BJ (cell line): Measurements from ENCODE around the gene VASP. TPM values are rescaled to one million over a fixed set of nuclear protein-coding genes. Genes with fewer than 3 reads are reported as not detected.

Experiments
- CTCF ChIA-PET: fragments of 350-600 bp; formaldehyde crosslinking; extraction: SDS; loops from one replicate; lab custom pipeline; 2021; ENCODE audit warnings: antibody characterized with exemption, inconsistent platforms; lab: Yijun Ruan, JAX
- POLR2A ChIA-PET: fragments of 300-600 bp; sonication (Branson Sonifier 250); formaldehyde crosslinking; extraction: SDS; loops from one replicate; lab custom pipeline; 2021; ENCODE audit warnings: antibody characterized with exemption; lab: Charles Lee
- DNase-seq: peaks from one replicate; pipeline ENCODE4 v3.0.0-alpha.2; 2011; ENCODE audit warnings: low read depth
- H3K27me3 ChIP-seq: 2 replicates; pipeline ENCODE4 v1.6.0; 2011; ENCODE audit warnings: low read length; ENCODE audit not compliant: control insufficient read depth, insufficient read depth
- H3K36me3 ChIP-seq: 2 replicates; pipeline ENCODE4 v1.5.1; 2011; ENCODE audit warnings: low read length; ENCODE audit not compliant: control insufficient read depth, insufficient read depth
- H3K4me3 ChIP-seq: 2 replicates; pipeline ENCODE4 v1.5.1; 2011; ENCODE audit warnings: low read depth, mild to moderate bottlenecking, control low read depth, low read length
- CTCF ChIP-seq: IDR thresholded peaks from 2 replicates; pipeline ENCODE4 v1.5.1; 2011; ENCODE audit warnings: low read depth, mild to moderate bottlenecking, control low read depth, inconsistent platforms, low read length, moderate library complexity; ENCODE audit not compliant: insufficient read depth
- polyA plus RNA-seq: library from polyadenylated mRNA; depleted of rRNA; stranded (reverse); fragments of >200 nt; gene quantifications from 2 replicates; pipeline ENCODE4 v1.2.3, GENCODE V29; 2011

VASP gene
- polyA plus RNA-seq, 1 experiment = 117 TPM

DNA sequence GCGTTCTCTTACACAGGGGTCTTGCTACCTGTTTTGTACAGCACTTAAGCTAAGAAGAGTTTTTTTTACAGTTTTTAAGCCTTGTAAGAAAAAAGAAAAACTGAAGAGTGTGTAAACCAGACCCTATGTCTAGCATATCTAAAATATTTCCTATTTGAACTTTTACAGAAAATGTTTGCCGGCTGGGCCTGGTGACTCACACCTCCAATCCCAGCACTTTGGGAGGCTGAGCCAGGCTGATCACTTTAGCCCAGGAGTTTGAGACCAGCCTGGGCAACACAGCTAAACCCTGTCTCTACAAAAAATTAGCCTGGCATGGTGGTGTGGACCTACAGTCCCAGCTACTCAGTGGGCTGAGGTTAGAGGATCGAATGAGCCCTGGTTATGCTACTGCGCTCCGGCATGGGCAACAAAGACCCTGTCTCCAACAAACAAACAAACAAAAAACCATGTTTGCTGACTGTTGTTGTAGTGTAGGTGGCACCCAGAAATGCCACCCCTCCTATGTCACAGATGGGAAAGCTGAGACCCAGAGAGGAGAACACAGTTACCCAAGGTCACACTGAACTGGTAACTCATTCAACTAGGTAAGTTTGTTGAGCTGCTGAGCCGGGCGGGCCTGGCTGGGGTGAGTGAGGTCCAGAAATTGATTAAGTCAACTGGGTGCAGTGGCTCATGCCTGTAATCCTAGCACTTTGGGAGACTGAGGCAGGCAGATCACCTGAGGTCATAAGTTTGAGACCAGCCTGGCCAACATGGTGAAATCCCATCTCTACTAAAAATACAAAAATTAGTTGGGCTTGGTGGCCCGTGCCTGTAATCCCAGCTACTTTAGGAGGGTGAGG is 1.9 kb upstream of the VASP start:
- H3K27me3 ChIP-seq = no peaks in the 10 kb centered on the region
- no peak for TF ChIP-seq CTCF
- DNase-seq = no peak
- no peaks in the 10 kb centered on the region for H3K36me3 ChIP-seq
- CTCF ChIA-PET = interaction anchor here (0.7 to 2.2 kb wide), 9 partner anchors 8 to 137 kb away, joined by 3 to 13 read pairs (median 4); partner anchors contain the start of genes PPM1N and RTN2
- POLR2A ChIA-PET = no interaction called here
- H3K4me3 ChIP-seq = no peak overlapping the region

- no peak for TF ChIP-seq CTCF
- Histone ChIP-seq H3K4me3 (peak overlapping the region; percentile 59; the same call in 1 of the 2 replicates), H3K36me3 (no peaks in the 10 kb centered on the region), H3K27me3 (no peaks in the 10 kb centered on the region)
- ChIA-PET CTCF (interaction anchor here (0.9 to 2.2 kb wide), 5 partner anchors 8 to 136 kb away, joined by 4 to 13 read pairs (median 5); partner anchors contain the start of genes PPM1N and RTN2), POLR2A (no interaction called here)
- DNase-seq = no peak
These were observed 1.4 kb upstream of the VASP start for GRCh38 chr19:45505996-45506245.

- Histone ChIP-seq H3K36me3 (no peaks in the 10 kb centered on the region), H3K4me3 (peak overlapping the region; percentile 59), H3K27me3 (no peaks in the 10 kb centered on the region)
- ChIA-PET CTCF (interaction anchor here (0.9 to 2.2 kb wide), 2 partner anchors 9 to 136 kb away, joined by 4 to 11 read pairs; partner anchors contain the start of genes PPM1N and RTN2), POLR2A (no interaction called here)
- peak; percentile 72 for TF ChIP-seq CTCF
- no peak for DNase-seq
These were observed 862 bp upstream of the VASP start for GRCh38 chr19:45506246-45506988.

DNA sequence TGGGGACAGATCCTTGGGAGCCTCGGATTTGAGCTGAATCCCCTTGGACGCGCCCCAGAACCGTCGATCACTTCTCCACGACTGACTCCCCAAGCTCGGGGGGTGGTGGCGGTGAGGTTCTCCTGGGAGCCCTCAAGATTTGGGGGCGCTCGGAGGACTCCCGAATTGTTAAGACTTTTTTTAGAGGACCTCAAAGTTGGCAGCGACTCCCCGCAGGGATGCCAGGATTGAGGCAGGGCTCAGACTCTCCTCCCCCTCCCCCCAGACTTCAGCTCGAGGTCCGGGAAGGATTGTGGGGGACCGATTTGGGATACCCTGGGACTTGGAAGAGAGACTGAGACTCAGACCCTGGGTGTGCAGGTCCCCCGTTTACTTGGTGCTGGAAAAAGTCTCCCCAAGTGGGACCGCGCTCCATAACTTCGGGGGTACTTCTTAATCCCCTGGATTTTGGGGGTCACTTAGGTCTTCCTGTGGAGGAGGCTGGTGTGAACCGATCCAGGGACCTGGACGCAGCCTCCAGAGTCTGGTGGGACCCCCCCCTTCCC is 665 bp downstream of the VASP start:
- no peaks in the 10 kb centered on the region for H3K36me3 ChIP-seq
- no peak for TF ChIP-seq CTCF
- CTCF ChIA-PET = interaction anchor here (0.6 to 1.9 kb wide), 5 partner anchors 12 to 186 kb away, joined by 3 to 9 read pairs (median 5); no protein-coding TSS in a partner anchor
- no peak for DNase-seq
- POLR2A ChIA-PET = interaction anchor here (0.6 kb wide), 2 partner anchors 138 to 160 kb away, joined by 6 to 10 read pairs; partner anchors contain the start of gene GIPR
- H3K27me3 ChIP-seq = no peaks in the 10 kb centered on the region
- peak overlapping the region; percentile 59 for H3K4me3 ChIP-seq
